HG03103 (cell line): ENCODE results near the gene PTRH2.

ENCODE experiments used
- ATAC-seq: cut with Tn5 transposase; IDR thresholded peaks from one replicate; pipeline ENCODE4 v1.9.1; 2021; ENCODE audit warnings: low read depth; ENCODE audit not compliant: unreplicated experiment

The PTRH2 gene

GRCh38 chr17:59722623-59723022 lies 15.4 kb upstream of the PTRH2 start:
- ATAC-seq, result no peak

GRCh38 chr17:59719526-59719925 lies 12.3 kb upstream of the PTRH2 start:
- no peak for ATAC-seq

GRCh38 chr17:59716427-59716826 lies 9.2 kb upstream of the PTRH2 start:
- ATAC-seq, result no peak

DNA sequence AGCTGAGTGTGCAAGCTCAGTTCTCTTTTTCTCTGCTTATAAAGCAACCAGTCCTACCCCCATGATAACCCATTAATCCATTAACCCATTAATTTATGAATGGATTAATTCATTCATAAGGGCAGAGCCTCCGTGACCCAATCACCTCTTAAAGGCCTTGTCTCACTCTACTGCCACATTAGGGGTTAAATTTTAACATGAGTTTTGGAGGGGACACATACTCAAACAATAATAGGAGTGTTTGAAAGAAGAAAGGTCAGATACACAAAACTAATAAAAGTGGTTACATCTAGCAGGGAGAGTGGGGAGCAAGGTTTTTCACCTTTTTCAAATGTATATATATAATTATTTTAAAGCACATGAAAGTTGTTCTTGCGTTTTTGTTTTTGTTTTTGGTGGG lies 7.0 kb upstream of the PTRH2 start:
- ATAC-seq, result no peak

GRCh38 chr17:59712862-59713261 lies 5.6 kb upstream of the PTRH2 start:
- ATAC-seq, result no peak

GRCh38 chr17:59711936-59712335 lies 4.7 kb upstream of the PTRH2 start:
- ATAC-seq, result no peak

GRCh38 chr17:59707971-59708430 lies 771 bp upstream of the PTRH2 start:
- no peak for ATAC-seq

- no peak for ATAC-seq
Observed at GRCh38 chr17:59702304-59702703, 4.9 kb downstream of the PTRH2 start.

GRCh38 chr17:59699786-59700185 lies 7.4 kb downstream of the PTRH2 start:
- ATAC-seq, result no peak

GRCh38 chr17:59699218-59699617 lies 8.0 kb downstream of the PTRH2 start:
- ATAC-seq, result no peak

DNA sequence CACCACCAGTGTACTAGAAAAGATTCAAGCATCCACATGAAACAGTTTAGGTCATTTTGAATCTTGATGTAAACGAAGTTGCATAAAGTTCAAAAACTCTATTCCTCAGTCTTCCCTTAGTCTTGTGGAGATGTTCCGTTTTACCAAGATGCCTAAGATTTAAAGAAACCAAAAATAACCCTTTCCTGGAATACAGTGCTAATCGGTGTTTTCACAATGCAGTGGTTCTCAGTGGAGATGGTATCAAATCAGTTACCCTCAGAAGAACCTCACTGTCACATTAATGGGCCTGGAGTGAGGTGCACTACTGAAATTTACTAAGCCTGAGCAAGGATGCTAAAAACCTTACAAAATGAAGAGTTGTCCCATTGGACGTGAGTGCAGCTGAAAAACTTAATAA lies 9.1 kb downstream of the PTRH2 start:
- ATAC-seq, result no peak

- ATAC-seq, result no peak
Observed at GRCh38 chr17:59696682-59697277, 10.4 kb downstream of the PTRH2 start.

GRCh38 chr17:59695945-59696681 lies 11.1 kb downstream of the PTRH2 start:
- no peak for ATAC-seq

- no peak for ATAC-seq
Observed at GRCh38 chr17:59694344-59694743, 12.9 kb downstream of the PTRH2 start.

- no peak for ATAC-seq
Observed at GRCh38 chr17:59693582-59693981, 13.6 kb downstream of the PTRH2 start.

GRCh38 chr17:59688496-59688895 lies 18.7 kb downstream of the PTRH2 start:
- ATAC-seq, result no peak

DNA sequence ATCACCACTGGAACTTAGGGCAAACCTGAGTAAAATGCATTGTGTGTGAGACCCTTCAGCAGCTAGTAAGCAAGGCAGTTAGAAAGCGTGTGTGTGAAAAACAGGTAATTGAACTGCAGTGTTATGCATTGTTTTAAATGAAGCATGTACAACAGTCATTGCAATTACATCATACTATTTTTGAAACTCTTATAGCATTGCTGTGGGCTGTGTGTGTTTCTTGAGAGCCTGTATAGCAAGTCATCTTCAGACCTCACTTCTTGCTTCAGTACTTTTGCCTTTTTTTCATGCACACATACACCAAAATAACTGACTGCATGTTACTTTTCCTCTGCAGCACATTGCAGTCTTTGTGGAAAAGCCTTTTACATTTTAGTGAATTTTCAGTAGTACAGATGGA lies 19.2 kb downstream of the PTRH2 start:
- no peak for ATAC-seq

GRCh38 chr17:59684967-59685366 lies 22.3 kb downstream of the PTRH2 start:
- no peak for ATAC-seq

GRCh38 chr17:59683283-59683682 lies 23.9 kb downstream of the PTRH2 start:
- no peak for ATAC-seq

GRCh38 chr17:59680314-59680713 lies 26.9 kb downstream of the PTRH2 start:
- ATAC-seq, result no peak

DNA sequence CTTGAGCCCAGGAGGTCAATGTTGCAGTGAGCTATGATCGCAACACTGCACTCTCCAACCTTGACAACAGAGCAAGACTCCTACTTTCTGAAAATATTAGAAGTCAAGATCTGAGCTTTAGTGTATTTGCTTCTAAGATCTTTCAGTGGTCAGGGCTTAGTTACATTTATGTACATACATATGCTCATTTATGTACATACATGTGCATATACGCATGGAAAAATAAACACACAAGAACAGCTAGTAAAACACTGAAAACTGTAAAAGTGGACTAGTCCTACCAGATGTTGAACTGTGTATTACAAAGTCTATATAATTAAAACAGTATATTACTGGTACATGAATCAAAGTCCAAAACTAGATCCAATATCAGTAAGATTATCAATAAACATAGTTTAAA lies 28.3 kb downstream of the PTRH2 start:
- no peak for ATAC-seq

DNA sequence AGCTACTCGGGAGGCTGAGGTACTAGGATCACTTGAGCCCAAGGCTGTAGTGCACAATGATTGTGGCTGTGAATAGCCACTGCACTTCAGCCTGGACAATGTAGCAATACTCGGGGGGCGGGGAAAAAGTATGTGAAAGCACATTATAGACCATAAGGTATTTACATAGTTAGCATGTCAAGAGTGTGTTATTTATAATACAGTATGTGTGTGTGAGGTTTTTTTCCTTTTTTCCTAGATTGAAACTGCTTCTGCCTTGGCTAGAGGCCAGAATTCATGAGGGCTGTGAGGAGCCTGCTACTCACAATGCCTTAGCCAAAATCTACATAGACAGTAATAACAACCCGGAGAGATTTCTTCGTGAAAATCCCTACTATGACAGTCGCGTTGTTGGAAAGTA lies 30.5 kb downstream of the PTRH2 start:
- no peak for ATAC-seq
